ENCODE data around the gene CELA3A. TPM values are rescaled to one million over a fixed set of nuclear protein-coding genes. Genes with fewer than 3 reads are reported as not detected.
"Not testable (repeated sequence)": the region's sequence is repeated elsewhere in the genome, so short reads cannot be mapped to it uniquely, and the experiment has no call there.

The CELA3A gene, protein sequence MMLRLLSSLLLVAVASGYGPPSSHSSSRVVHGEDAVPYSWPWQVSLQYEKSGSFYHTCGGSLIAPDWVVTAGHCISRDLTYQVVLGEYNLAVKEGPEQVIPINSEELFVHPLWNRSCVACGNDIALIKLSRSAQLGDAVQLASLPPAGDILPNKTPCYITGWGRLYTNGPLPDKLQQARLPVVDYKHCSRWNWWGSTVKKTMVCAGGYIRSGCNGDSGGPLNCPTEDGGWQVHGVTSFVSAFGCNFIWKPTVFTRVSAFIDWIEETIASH
- polyA plus RNA-seq (2014; cell fraction: cytosol; rRNA removed) = not detected in 2 replicates
- polyA plus RNA-seq (2014; cell fraction: nucleus; rRNA removed) = not detected in 2 replicates

- no peak for DNase-seq (ENCODE audit: low spot score)
These were observed at the start of gene CELA3A for GRCh38 chr1:22001409-22001808. Gene CELA3A, plus strand, starts transcription at chr1:22001657. Its CDS starts 18 bp downstream, at chr1:22001675.

DNA sequence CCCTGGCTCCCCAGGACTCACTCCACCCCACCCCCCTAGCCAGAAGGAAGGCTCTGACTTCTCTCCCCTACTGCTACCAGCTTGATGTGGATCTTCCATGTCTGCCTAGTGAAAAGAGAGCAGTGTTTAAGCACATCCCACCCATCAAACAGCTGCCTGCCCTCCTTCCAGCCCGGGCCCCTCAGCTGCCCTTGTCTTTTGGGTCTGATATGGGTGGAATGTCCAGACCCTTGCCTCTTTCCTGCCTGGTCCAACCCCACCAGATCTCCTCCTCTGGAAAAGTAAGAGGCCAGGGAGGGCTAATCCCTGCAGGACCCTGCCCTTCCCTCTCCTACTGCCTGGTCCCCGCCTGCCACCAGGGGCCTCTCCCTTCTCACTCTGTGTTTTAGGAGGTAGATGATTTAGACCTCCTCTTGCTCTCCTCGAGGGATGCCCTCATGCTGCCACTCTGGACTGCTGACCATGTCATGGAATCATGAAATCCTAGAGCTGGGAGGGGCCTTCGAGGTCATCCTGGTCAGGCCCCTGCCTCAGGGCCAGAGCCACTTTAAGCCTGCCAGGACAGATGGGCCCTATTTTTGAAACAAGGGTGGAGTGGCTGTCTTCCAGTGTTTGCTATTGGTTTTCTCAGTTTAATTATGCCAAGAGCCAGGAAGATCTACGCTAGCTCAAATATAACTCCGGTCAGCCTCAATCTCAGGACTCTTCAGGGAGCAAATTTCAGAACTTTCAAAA is 48.5 kb upstream of the CELA3A start:
- no peak for DNase-seq (ENCODE audit: low spot score)

- no peak for DNase-seq (ENCODE audit: low spot score)
These were observed 46.4 kb upstream of the CELA3A start for GRCh38 chr1:21955058-21955457.

- DNase-seq (ENCODE audit: low spot score) = no peak
These were observed 45.8 kb upstream of the CELA3A start for GRCh38 chr1:21955501-21956281.

- DNase-seq (ENCODE audit: low spot score) = no peak
These were observed 44.5 kb upstream of the CELA3A start for GRCh38 chr1:21956720-21957552.

DNA sequence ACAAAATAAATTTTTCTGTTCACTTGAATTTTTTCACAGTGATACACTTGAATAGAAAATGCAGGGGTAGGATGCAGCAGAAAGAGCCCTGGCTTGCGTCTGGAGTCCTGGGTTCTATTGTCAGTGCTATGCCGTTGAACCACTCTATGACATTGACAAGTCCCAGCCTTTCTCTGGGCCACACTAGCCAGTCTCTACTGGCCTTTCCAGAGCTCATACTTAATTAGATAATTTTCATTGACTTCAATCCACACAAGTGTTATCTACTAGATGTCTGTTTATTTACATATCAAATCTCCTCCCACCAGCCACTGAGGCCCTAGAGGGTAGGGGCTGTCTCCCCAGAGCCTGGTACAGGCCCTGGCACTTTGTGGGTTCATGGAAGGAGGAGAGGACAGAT is 40.1 kb upstream of the CELA3A start:
- peak; percentile 83 for DNase-seq (ENCODE audit: low spot score)

GRCh38 chr1:21961799-21962198 is 39.7 kb upstream of the CELA3A start:
- no peak for DNase-seq (ENCODE audit: low spot score)

DNA sequence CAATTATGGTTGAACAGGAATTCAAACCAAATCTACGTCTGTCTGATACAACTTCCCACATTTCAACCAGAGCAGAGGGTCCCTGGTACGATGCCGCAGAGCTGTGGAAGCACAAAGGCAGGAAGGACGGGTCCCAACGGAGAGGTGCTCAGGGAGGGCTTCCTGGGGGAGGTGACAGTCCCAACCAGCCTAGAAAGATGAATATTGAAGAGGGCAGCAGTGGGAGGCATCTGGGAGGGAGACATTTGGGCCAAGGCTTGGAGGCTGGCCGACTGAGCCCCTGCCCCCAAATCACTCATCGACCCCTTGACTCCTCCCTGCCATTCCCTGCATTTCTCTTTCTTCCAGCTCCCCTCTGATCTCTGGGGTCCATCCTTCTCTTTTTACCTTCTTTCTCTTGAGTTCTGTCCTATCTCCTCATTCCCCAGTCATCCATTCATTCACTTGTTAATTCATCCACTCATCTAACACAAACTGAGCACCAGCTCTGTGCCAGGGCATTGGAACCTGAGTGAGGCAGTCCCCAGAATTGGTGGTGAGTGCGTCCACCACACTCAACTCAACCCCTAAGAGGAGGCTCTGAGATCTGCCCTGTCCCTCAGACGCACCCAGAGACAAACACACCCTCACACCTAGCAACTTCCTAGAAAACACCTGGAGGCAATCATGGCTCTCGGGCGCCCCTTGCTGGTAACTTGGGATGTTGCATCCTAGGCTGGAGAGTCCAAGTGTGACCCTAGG is 37.8 kb upstream of the CELA3A start:
- peak; percentile 61 for DNase-seq (ENCODE audit: low spot score)

GRCh38 chr1:21966247-21967000 is 35.0 kb upstream of the CELA3A start:
- no peak for DNase-seq (ENCODE audit: low spot score)

- not testable (repeated sequence) for DNase-seq (ENCODE audit: low spot score)
These were observed 34.2 kb upstream of the CELA3A start for GRCh38 chr1:21967216-21967615.

DNA sequence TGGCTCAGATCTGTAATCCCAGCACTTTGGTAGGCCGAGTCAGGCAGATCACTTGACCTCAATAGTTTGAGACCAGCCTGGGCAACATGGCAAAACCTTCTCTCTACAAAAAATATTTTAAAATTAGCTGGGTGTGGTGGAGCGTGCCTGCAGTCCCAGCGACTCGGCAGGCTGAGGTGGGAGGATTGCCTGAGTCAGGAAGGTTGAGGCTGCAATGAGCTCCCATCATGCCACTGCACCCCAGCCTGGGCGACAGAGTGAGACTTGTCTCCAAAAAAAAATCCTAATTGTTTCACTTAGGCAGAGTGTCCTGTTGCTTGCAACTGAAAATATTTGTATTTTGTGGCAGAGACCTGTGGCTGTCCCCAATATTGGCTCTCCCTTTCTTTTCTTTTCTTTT is 32.4 kb upstream of the CELA3A start:
- DNase-seq (ENCODE audit: low spot score) = not testable (repeated sequence)

GRCh38 chr1:21970523-21970922 is 30.9 kb upstream of the CELA3A start:
- DNase-seq (ENCODE audit: low spot score) = not testable (repeated sequence)

GRCh38 chr1:21972973-21973441 is 28.4 kb upstream of the CELA3A start:
- DNase-seq (ENCODE audit: low spot score) = not testable (repeated sequence)

GRCh38 chr1:21973948-21974347 is 27.5 kb upstream of the CELA3A start:
- DNase-seq (ENCODE audit: low spot score) = not testable (repeated sequence)

- DNase-seq (ENCODE audit: low spot score) = not testable (repeated sequence)
These were observed 26.8 kb upstream of the CELA3A start for GRCh38 chr1:21974699-21975098.

DNA sequence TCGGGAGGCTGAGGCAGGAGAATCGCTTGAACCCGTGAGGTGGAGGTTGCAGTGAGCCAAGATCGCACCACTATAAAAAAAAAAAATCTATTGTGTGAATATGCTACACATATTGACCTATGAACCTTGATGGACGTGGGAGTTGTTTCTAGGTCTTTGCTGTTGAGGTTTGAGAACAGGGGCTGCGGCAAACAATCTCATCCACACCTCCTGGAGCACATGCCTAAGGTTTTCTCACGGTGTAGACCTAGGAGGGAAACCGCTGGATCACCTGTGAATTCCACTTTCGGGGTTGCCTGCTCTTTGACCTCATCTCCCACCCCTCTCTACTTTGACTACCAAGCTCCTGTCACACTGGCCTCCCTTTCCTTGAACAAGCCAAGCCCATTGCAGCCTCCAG is 26.2 kb upstream of the CELA3A start:
- DNase-seq (ENCODE audit: low spot score) = not testable (repeated sequence)

DNA sequence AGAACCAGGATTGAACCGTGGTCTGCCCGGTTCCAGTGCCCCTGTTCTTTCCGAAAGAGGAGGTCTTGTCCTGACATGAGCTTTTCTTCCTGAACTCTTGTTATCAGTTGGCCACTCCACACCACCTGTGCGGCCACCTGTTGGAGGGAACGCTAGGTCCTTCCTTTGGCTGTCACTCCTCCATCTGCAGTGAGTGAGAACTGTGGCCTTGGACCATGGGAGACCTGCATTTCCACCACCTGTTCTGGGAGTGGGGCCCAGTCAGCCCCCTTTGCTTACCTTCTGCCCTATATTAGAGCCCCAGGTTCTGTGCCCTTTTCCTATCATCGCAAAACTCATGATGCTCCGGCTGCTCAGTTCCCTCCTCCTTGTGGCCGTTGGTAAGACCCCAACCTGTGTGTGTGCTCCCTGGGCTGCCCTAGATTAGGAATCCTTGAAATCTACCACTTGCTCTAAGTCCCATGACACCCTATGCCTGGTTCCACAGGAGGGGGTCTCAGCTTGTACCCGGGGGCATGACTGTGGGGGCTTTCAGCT is 24.7 kb upstream of the CELA3A start, which contains the start of gene CELA3B:
CELA3B (plus strand) TSS at position 320 of the 537 bp plus-strand sequence; CDS start at position 338, 18 bp downstream.
- not testable (repeated sequence) for DNase-seq (ENCODE audit: low spot score)

DNA sequence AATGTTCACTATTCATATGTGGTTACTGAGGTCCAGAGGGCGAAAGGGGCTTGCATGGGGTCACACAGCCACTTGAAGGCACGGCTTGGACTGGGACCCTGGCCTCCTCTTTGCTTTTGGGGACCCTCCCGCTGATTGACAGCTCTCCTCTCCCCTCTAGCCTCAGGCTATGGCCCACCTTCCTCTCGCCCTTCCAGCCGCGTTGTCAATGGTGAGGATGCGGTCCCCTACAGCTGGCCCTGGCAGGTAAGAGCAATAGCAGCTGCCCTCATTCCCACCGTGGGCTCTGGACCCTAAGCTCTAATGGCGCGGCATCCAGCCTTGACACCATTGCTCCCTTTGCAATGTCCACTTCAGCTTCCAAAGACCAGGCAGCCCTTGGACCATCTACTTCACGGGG is 23.2 kb upstream of the CELA3A start:
- DNase-seq (ENCODE audit: low spot score) = not testable (repeated sequence)

Measured in SK-N-DZ (cell line).